GM12878 (cell line): ENCODE results near the gene GALNT16. TPM values are rescaled to one million over a fixed set of nuclear protein-coding genes. Genes with fewer than 3 reads are reported as not detected.

Experiments used
- ATAC-seq: fragments of 200-7000 bp; cut with Tn5 transposase; 3 replicates; pipeline ENCODE4 v1.9.1; 2020; ENCODE audit warnings: mild to moderate bottlenecking, moderate library complexity
- BruUV-seq: library from RNA; stranded (reverse); fragments of 400-500 nt; replicated peaks from 2 replicates; lab custom pipeline; 2021; lab: Mats Ljungman, UMichigan
- CTCF ChIA-PET: fragments of 300-600 bp; sonication (Branson Sonifier 250); formaldehyde crosslinking; extraction: SDS; loops from one replicate; lab custom pipeline; 2021; ENCODE audit warnings: inconsistent platforms; lab: Yijun Ruan, JAX
- POLR2A ChIA-PET: fragments of 350-600 bp; formaldehyde crosslinking; extraction: SDS; loops from one replicate; lab custom pipeline; 2021; ENCODE audit warnings: inconsistent platforms; lab: Charles Lee
- RAD21 ChIA-PET: fragments of 300-600 bp; sonication (Branson Sonifier 250); formaldehyde crosslinking; loops from one replicate; lab custom pipeline; 2023; ENCODE audit warnings: antibody characterized with exemption; ENCODE audit not compliant: unreplicated experiment; lab: Charles Lee
- SMC1A ChIA-PET: fragments of 300-600 bp; sonication (Branson Sonifier 250); formaldehyde crosslinking; loops from one replicate; lab custom pipeline; 2023; ENCODE audit not compliant: unreplicated experiment, uncharacterized antibody; lab: Charles Lee
- DNase-seq: peaks from one replicate; pipeline ENCODE4 v3.0.0-alpha.2; 2011; ENCODE audit warnings: low read depth, low spot score
- FAIRE-seq: peaks from 3 replicates; lab custom pipeline; 2011; peaks lifted over from hg19 to GRCh38; lab: Jason Lieb, UNC
- H2AFZ ChIP-seq: 2 replicates; pipeline ENCODE4 v1.6.0; 2011; ENCODE audit warnings: low read depth, low read length, control low read depth; ENCODE audit not compliant: control insufficient read depth
- H3K27ac ChIP-seq: 2 replicates; pipeline ENCODE4 v1.5.1; 2011; ENCODE audit warnings: control low read depth; ENCODE audit not compliant: control insufficient read depth, insufficient read depth
- H3K27me3 ChIP-seq, 2 experiments: replicated peaks in 1 of 2; 2 replicates each; pipeline versions ENCODE4 v1.6.0 to v1.6.1; 2011; ENCODE audit warnings: low read length in 1 of 2; ENCODE audit not compliant: control insufficient read depth in 2 of 2, insufficient read depth in 2 of 2
- H3K36me3 ChIP-seq, 2 experiments: 2 replicates each; pipeline ENCODE4 v1.5.1; 2011; ENCODE audit warnings: low read length in 1 of 2; ENCODE audit not compliant: control insufficient read depth in 2 of 2, insufficient read depth in 2 of 2
- H3K4me1 ChIP-seq: 2 replicates; pipeline ENCODE4 v1.6.1; 2011; ENCODE audit warnings: mild to moderate bottlenecking, low read length, moderate library complexity, mixed read lengths; ENCODE audit not compliant: control insufficient read depth, insufficient read depth
- H3K4me2 ChIP-seq: 2 replicates; pipeline ENCODE4 v1.6.0; 2011; ENCODE audit warnings: control low read depth; ENCODE audit not compliant: control insufficient read depth, insufficient read depth
- H3K4me3 ChIP-seq: fragments of 200-600 bp; sonication (generic); 2 replicates; pipeline ENCODE4 v1.5.1; 2016
- H3K79me2 ChIP-seq: 2 replicates; pipeline ENCODE4 v1.6.0; 2011; ENCODE audit warnings: low read length; ENCODE audit not compliant: control insufficient read depth, insufficient read depth
- H3K9ac ChIP-seq: 2 replicates; pipeline ENCODE4 v1.8.0; 2011; ENCODE audit warnings: low read length, control low read depth, mixed read lengths; ENCODE audit not compliant: control insufficient read depth, insufficient read depth
- H3K9me3 ChIP-seq: replicated peaks from 3 replicates; pipeline ENCODE4 v1.5.1; 2011; ENCODE audit warnings: mild to moderate bottlenecking, low read length; ENCODE audit not compliant: control insufficient read depth, insufficient read depth
- H4K20me1 ChIP-seq: 2 replicates; pipeline ENCODE4 v1.6.0; 2011; ENCODE audit not compliant: control insufficient read depth, insufficient read depth
- ELK1 ChIP-seq: IDR thresholded peaks from 2 replicates; pipeline ENCODE4 v1.6.1; 2012; ENCODE audit warnings: low read depth, low read length, improper control_type of control experiment
- NFXL1 ChIP-seq: fragments of 450-650 bp; IDR thresholded peaks from 2 replicates; pipeline ENCODE4 v1.6.1; 2017; ENCODE audit warnings: antibody characterized with exemption, mild to moderate bottlenecking, borderline replicate concordance
- POLR2AphosphoS2 ChIP-seq: IDR thresholded peaks from 2 replicates; pipeline ENCODE4 v1.6.1; 2011; ENCODE audit warnings: low read depth, mild to moderate bottlenecking, low read length, improper control_type of control experiment, moderate library complexity
- SKIL ChIP-seq: fragments of 450-650 bp; IDR thresholded peaks from 2 replicates; pipeline ENCODE4 v1.6.1; 2017; ENCODE audit warnings: mild to moderate bottlenecking, low read depth, inconsistent platforms; ENCODE audit not compliant: poor library complexity, severe bottlenecking
- SUPT20H ChIP-seq: IDR thresholded peaks from 2 replicates; pipeline ENCODE4 v1.6.1; 2011; ENCODE audit warnings: low read depth, mild to moderate bottlenecking, low read length, moderate library complexity, borderline replicate concordance; ENCODE audit not compliant: control insufficient read depth
- USF2 ChIP-seq: IDR thresholded peaks from 2 replicates; pipeline ENCODE4 v1.6.1; 2011; ENCODE audit warnings: low read depth, low read length, improper control_type of control experiment, borderline replicate concordance
- WGBS: methylation state at CpG from one replicate; pipeline ENCODE4 v1.1.6; 2016; ENCODE audit warnings: low lambda C conversion rate; ENCODE audit not compliant: insufficient replicate concordance, insufficient coverage; ENCODE audit errors: missing lambda C conversion rate; 5-methylcytosine and 5-hydroxymethylcytosine counted together
- in situ Hi-C: fragments of 300-500 bp; cut with MboI; formaldehyde crosslinking; loops from 9 replicates; pipeline ENCODE4 v1.14.3; 2018; ENCODE audit warnings: mixed read lengths
- intact Hi-C: fragments of 100-400 bp; cut with micrococcal nuclease; formaldehyde crosslinking; loops from one replicate; pipeline ENCODE4 v1.14.2; 2022; ENCODE audit not compliant: unreplicated experiment
- polyA plus RNA-seq, 11 experiments: library from polyadenylated mRNA; depleted of rRNA in 4 of 11; unstranded in 6 of 11; stranded (reverse) in 5 of 11; fragments of >200 nt; fragmentation: Nextera tagmentation in 4 of 11; fragmentation: Illumina TruSeq in 1 of 11; extraction: Ambion mirVana in 4 of 11; extraction: Trizol in 1 of 11; gene quantifications; 1 replicate in 1 of 11; 2 replicates in 10 of 11; pipeline versions ENCODE4 v1.2.1 to v1.2.3, GENCODE V29; 2011 to 2016; ENCODE audit warnings: inconsistent platforms in 2 of 11, missing spikeins in 2 of 11, low read depth in 1 of 11
- total RNA-seq, 4 experiments: library from RNA; depleted of rRNA in 3 of 4; stranded (reverse); fragments of >200 nt in 3 of 4; fragmentation: Illumina TruSeq in 1 of 4; extraction: Trizol in 1 of 4; gene quantifications; 2 replicates each; pipeline versions ENCODE4 v1.2.1 to v1.2.3, GENCODE V29; 2013 to 2021

The GALNT16 gene
- total and polyA plus RNA-seq, 10 of the 15 experiments (the other 5 are each of a cell fraction or from before 2014, with no cell fraction given) = under 0.01 to 0.08 (median 0.03) TPM; not detected in 3

- no peak for TF ChIP-seq SKIL
- TF ChIP-seq NFXL1 = no peak
Measured at GRCh38 chr14:69282448-69282847, 22.5 kb downstream of the GALNT16 start (continued).

GRCh38 chr14:69284170-69284569, 24.2 kb downstream of the GALNT16 start:
- Histone ChIP-seq H3K9ac (no peak overlapping the region), H3K4me2 (no peak overlapping the region), H3K27ac (no peak overlapping the region), H3K36me3 (no peaks in the 10 kb centered on the region), H4K20me1 (no peaks in the 10 kb centered on the region), H3K4me1 (peaks cover 3% of the 10 kb centered on the region; the same call in 1 of the 2 replicates), H3K79me2 (no peaks in the 10 kb centered on the region)
- intact Hi-C loops = no loop called here
- ATAC-seq = no peak
- WGBS = 45% methylated on average over 9 of the region's 9 CpGs
- CTCF ChIA-PET = no interaction called here
- TF ChIP-seq POLR2AphosphoS2 = no peak
- TF ChIP-seq ELK1 = no peak
- TF ChIP-seq SUPT20H = no peak
- TF ChIP-seq USF2 = no peak
- TF ChIP-seq, all 136 proteins: peak for 0
- no peak for FAIRE-seq
- no peak overlapping the region for H2AFZ ChIP-seq
- in situ Hi-C loops = no loop called here
- H3K9me3 ChIP-seq = no peaks in the 10 kb centered on the region
- ChIA-PET POLR2A (no interaction called here), SMC1A (no interaction called here), RAD21 (no interaction called here)
- H3K27me3 ChIP-seq = no peaks in the 10 kb centered on the region
- no TSS peak for BruUV-seq
- no peak overlapping the region for H3K4me3 ChIP-seq
- DNase-seq = no peak
